Suprapubic skin (tissue), 4 donors: ENCODE data around the gene SCFD1.

Source experiments
- CTCF ChIP-seq, 2 donors: fragments of 200-600 bp in 1 of 2; fragments of 450-650 bp in 1 of 2; sonication (generic) in 1 of 2; IDR thresholded peaks; one replicate each; pipeline ENCODE4 v1.5.1; 2016 to 2019; ENCODE audit warnings: antibody characterized with exemption in 2 of 2, mild to moderate bottlenecking in 1 of 2, moderate library complexity in 1 of 2
- EP300 ChIP-seq: sonication (generic); formaldehyde crosslinking; IDR thresholded peaks from one replicate; pipeline ENCODE4 v1.6.1; 2017; ENCODE audit warnings: antibody characterized with exemption
- POLR2A ChIP-seq, 2 donors: fragments of 450-650 bp; IDR thresholded peaks; one replicate each; pipeline ENCODE4 v1.6.1; 2017; ENCODE audit warnings: antibody characterized with exemption in 2 of 2, mild to moderate bottlenecking in 2 of 2, moderate library complexity in 2 of 2
- POLR2AphosphoS5 ChIP-seq, 3 donors: sonication (generic); formaldehyde crosslinking; IDR thresholded peaks; one replicate each; pipeline ENCODE4 v1.6.1; 2017; ENCODE audit warnings: antibody characterized with exemption in 3 of 3

GRCh38 chr14:30706704-30707103 lies 84.6 kb downstream of the SCFD1 start:
- TF ChIP-seq CTCF (IDR thresholded peaks at IDR 0.05): no peak
- TF ChIP-seq POLR2A (IDR thresholded peaks at IDR 0.05): no peak
- no peak for TF ChIP-seq POLR2AphosphoS5 (IDR thresholded peaks at IDR 0.05)
- TF ChIP-seq EP300: no peak
